Mesenchymal stem cell (in vitro differentiated cells and primary cell): ENCODE data around the gene ZNF512B.

Experiments used
- DNase-seq: peaks from one replicate; pipeline ENCODE4 v3.0.0-alpha.2; 2013
- H2AFZ ChIP-seq: one replicate; pipeline ENCODE4 v1.6.1; 2013; ENCODE audit warnings: low read depth, mild to moderate bottlenecking, control low read depth, inconsistent platforms, low read length, moderate library complexity
- H2AK5ac ChIP-seq: 2 replicates; pipeline ENCODE4 v1.6.1; 2013; ENCODE audit warnings: low read length, moderate library complexity, mild to moderate bottlenecking, inconsistent platforms; ENCODE audit not compliant: severe bottlenecking
- H2BK120ac ChIP-seq: one replicate; pipeline ENCODE4 v1.6.1; 2013; ENCODE audit warnings: low read depth, mild to moderate bottlenecking, inconsistent platforms, low read length, moderate library complexity
- H2BK12ac ChIP-seq, 2 experiments: one replicate each; pipeline ENCODE4 v1.6.1; 2013; ENCODE audit warnings: inconsistent platforms in 2 of 2, low read length in 2 of 2, mild to moderate bottlenecking in 2 of 2, moderate library complexity in 2 of 2, control low read depth in 1 of 2
- H2BK15ac ChIP-seq: one replicate; pipeline ENCODE4 v1.6.1; 2013; ENCODE audit warnings: mild to moderate bottlenecking, low read depth, inconsistent platforms; ENCODE audit not compliant: poor library complexity, severe bottlenecking
- H2BK5ac ChIP-seq: 2 replicates; pipeline ENCODE4 v1.6.1; 2013; ENCODE audit warnings: low read depth, mild to moderate bottlenecking, low read length, control low read depth, inconsistent platforms; ENCODE audit not compliant: poor library complexity, severe bottlenecking
- H3K14ac ChIP-seq, 2 experiments: one replicate each; pipeline ENCODE4 v1.6.1; 2013; ENCODE audit warnings: inconsistent platforms in 2 of 2, low read length in 2 of 2, control low read depth in 1 of 2, mild to moderate bottlenecking in 1 of 2, moderate library complexity in 1 of 2
- H3K18ac ChIP-seq, 2 experiments: one replicate each; pipeline ENCODE4 v1.6.1; 2013; ENCODE audit warnings: inconsistent platforms in 2 of 2, low read length in 2 of 2, control low read depth in 1 of 2, low read depth in 1 of 2, mild to moderate bottlenecking in 1 of 2
- H3K23ac ChIP-seq, 2 experiments: one replicate each; pipeline ENCODE4 v1.6.1; 2013; ENCODE audit warnings: inconsistent platforms in 2 of 2, low read length in 2 of 2, mild to moderate bottlenecking in 2 of 2, moderate library complexity in 2 of 2, control low read depth in 1 of 2
- H3K27ac ChIP-seq: 2 replicates; pipeline ENCODE4 v1.5.1; 2013; ENCODE audit warnings: mild to moderate bottlenecking, moderate library complexity, low read length, control low read depth, inconsistent platforms; ENCODE audit not compliant: poor library complexity, severe bottlenecking
- H3K27me3 ChIP-seq, 2 experiments: 2 replicates each; pipeline versions ENCODE4 v1.6.1 to v1.7.0; 2013; ENCODE audit warnings: low read length in 2 of 2, mild to moderate bottlenecking in 2 of 2, moderate library complexity in 2 of 2, control low read depth in 1 of 2, inconsistent platforms in 1 of 2; ENCODE audit not compliant: control insufficient read depth in 1 of 2, insufficient read depth in 1 of 2
- H3K36me3 ChIP-seq, 2 experiments: 2 replicates each; pipeline versions ENCODE4 v1.6.1 to v1.7.0; 2013; ENCODE audit warnings: low read length in 2 of 2, control low read depth in 1 of 2, inconsistent platforms in 1 of 2, low read depth in 1 of 2, mild to moderate bottlenecking in 1 of 2; ENCODE audit not compliant: insufficient read depth in 2 of 2, control insufficient read depth in 1 of 2
- H3K4ac ChIP-seq, 2 experiments: one replicate each; pipeline ENCODE4 v1.6.1; 2013; ENCODE audit warnings: inconsistent platforms in 2 of 2, low read length in 2 of 2, mild to moderate bottlenecking in 2 of 2, moderate library complexity in 2 of 2, control low read depth in 1 of 2, low read depth in 1 of 2
- H3K4me1 ChIP-seq: 2 replicates; pipeline ENCODE4 v1.6.1; 2013; ENCODE audit warnings: low read depth, low read length, control low read depth; ENCODE audit not compliant: control insufficient read depth, insufficient read depth
- H3K4me2 ChIP-seq: 2 replicates; pipeline ENCODE4 v1.6.1; 2013; ENCODE audit warnings: low read length, mild to moderate bottlenecking, inconsistent platforms; ENCODE audit not compliant: poor library complexity, severe bottlenecking
- H3K4me3 ChIP-seq, 2 experiments: 2 replicates each; pipeline versions ENCODE4 v1.5.1 to v1.7.0; 2013; ENCODE audit warnings: low read length in 2 of 2, mild to moderate bottlenecking in 2 of 2, control low read depth in 1 of 2, low read depth in 1 of 2; ENCODE audit not compliant: insufficient read depth in 1 of 2
- H3K79me1 ChIP-seq: replicated peaks from 2 replicates; pipeline ENCODE4 v1.6.1; 2013; ENCODE audit warnings: mild to moderate bottlenecking, control low read depth, low read length, inconsistent platforms; ENCODE audit not compliant: poor library complexity, severe bottlenecking
- H3K9ac ChIP-seq: 2 replicates; pipeline ENCODE4 v1.7.0; 2013; ENCODE audit warnings: mild to moderate bottlenecking, low read length, moderate library complexity
- H3K9me3 ChIP-seq: 2 replicates; pipeline ENCODE4 v1.7.0; 2013; ENCODE audit warnings: mild to moderate bottlenecking, low read length; ENCODE audit not compliant: control insufficient read depth
- H4K8ac ChIP-seq: one replicate; pipeline ENCODE4 v1.6.1; 2013; ENCODE audit warnings: inconsistent platforms, mild to moderate bottlenecking, low read length, moderate library complexity
- H4K91ac ChIP-seq: one replicate; pipeline ENCODE4 v1.6.1; 2013; ENCODE audit warnings: mild to moderate bottlenecking, low read length, inconsistent platforms
- WGBS: methylation state at CpG from one replicate; pipeline ENCODE4 v1.1.7; 2013; ENCODE audit warnings: mixed read lengths; 5-methylcytosine and 5-hydroxymethylcytosine counted together

ZNF512B gene

DNA sequence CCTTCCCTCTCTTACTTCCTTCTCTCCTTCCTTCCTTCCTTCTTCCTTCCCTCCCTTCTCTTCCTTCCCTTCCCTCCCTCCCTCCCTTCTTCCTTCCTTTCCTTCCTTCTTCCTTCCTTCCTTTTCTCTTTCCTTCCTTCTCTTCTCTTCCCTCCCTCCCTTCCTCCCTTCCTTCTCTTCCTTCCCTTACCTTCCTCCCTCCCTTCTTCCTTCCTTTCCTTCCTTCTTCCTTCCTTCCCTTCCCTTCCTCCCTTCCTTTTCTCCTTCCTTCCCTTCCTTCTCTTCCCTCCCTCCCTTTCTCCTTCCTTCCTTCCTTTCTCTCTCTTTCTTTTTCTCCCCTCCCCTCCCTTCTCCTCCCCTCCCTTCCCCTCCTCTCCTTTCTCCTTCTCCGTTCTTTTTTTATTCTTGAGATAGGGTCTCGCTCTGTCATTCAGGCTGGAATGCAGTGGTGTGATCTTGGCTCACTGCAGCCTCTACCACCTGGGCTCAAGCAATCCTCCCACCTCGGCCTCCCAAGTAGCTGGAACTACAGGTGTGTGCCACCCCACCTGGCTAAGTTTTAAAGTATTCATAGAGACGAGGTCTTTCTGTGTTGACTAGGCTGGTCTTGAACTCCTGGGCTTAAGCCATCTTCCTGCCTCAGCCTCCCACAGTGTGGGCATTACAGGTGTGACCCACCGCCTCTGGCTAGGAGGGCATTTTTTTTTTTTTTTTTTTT is 1.1 kb upstream of the ZNF512B start:
- Histone ChIP-seq H3K4ac (no peak overlapping the region), H2BK12ac (no peak overlapping the region), H3K36me3 (peaks cover 23 to 41% of the 10 kb centered on the region in 2 experiments), H3K14ac (no peak overlapping the region), H4K8ac (peak overlapping the region; percentile 88), H3K9me3 (no peaks in the 10 kb centered on the region), H3K18ac (no peak overlapping the region), H2BK15ac (no peak overlapping the region), H3K27me3 (no peaks in the 10 kb centered on the region), H3K79me1 (peaks cover 27% of the 10 kb centered on the region), H2AK5ac (no peak overlapping the region), H2BK120ac (no peak overlapping the region), H3K4me3 (peak overlapping the region in 1 of 2 experiments; percentile 90), H3K23ac (no peak overlapping the region), H4K91ac (no peak overlapping the region), H2BK5ac (no peak overlapping the region), H3K4me2 (no peak overlapping the region), H3K4me1 (peaks cover 28% of the 10 kb centered on the region), H3K27ac (no peak overlapping the region), H3K9ac (peak overlapping the region; percentile 88), H2AFZ (no peak overlapping the region)
- DNase-seq, result no peak
- 83% methylated on average over 5 of the region's 5 CpGs for WGBS

DNA sequence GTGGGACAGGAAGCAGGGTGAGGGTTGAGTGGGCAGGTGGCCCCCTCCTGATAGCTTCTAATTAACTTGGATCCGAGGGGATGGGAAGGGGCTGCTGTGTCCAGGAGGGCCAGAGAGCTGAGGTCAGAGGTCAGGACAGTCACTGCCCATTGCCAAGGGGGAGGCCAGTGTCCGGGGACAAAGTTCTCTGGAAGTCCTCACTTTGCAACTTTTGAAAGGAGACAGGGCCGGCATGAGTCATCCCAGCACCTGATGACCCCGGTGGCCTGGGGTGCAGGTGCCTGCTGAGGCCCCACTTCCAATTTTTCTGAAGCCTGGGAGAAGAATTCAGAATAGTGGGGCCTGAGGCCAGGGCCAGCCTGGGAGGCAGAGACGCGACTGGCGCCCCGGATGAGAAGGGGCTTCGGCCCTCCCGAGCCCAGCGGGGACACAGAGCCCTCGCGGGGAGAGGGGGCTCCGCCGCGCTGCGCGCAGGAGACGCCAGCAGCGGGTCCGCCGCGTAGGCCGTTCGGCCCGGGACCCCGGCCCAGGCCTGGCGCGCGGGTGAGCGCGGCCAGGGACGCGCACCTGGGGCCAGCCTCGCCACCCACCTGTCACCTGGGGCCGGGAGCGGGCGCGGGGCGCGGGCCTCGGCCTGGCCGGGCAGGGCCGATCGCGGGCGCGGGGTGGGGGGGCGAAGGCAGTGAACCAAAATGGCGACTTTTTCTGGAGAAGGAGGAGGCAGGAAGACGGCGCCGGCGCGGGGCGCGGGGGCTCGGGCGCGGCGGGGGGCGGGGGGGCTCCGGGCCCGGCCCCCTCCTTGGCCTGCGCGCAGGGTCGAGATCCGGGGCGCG is 586 bp downstream of the ZNF512B start:
- H3K4ac ChIP-seq, result peak overlapping the region; percentile 43 to 71
- peaks cover 23 to 36% of the 10 kb centered on the region in 2 experiments for H3K36me3 ChIP-seq
- H2BK12ac ChIP-seq, result no peak overlapping the region
- no peak overlapping the region for H3K23ac ChIP-seq
- no peaks in the 10 kb centered on the region for H3K27me3 ChIP-seq
- no peaks in the 10 kb centered on the region for H3K9me3 ChIP-seq
- peak overlapping the region; percentile 79 for H2AK5ac ChIP-seq
- H4K8ac ChIP-seq, result peak overlapping the region; percentile 54
- H2AFZ ChIP-seq, result peak overlapping the region; percentile 8
- no peak for DNase-seq
- peak overlapping the region; percentile 93 for H2BK120ac ChIP-seq
- peak overlapping the region; percentile 80 for H4K91ac ChIP-seq
- H2BK15ac ChIP-seq, result peak overlapping the region; percentile 55
- peaks cover 21% of the 10 kb centered on the region for H3K4me1 ChIP-seq
- H3K14ac ChIP-seq, result peak overlapping the region in 1 of 2 experiments; percentile 76
- H3K4me2 ChIP-seq, result peak overlapping the region; percentile 85
- no peak overlapping the region for H2BK5ac ChIP-seq
- H3K4me3 ChIP-seq, result peak overlapping the region; percentile 80 to 83
- H3K79me1 ChIP-seq, result peaks cover 23% of the 10 kb centered on the region
- no peak overlapping the region for H3K27ac ChIP-seq
- peak overlapping the region in 1 of 2 experiments; percentile 74 for H3K18ac ChIP-seq
- WGBS, result 7% methylated on average over 21 of the region's 70 CpGs
- peak overlapping the region; percentile 90 for H3K9ac ChIP-seq

DNA sequence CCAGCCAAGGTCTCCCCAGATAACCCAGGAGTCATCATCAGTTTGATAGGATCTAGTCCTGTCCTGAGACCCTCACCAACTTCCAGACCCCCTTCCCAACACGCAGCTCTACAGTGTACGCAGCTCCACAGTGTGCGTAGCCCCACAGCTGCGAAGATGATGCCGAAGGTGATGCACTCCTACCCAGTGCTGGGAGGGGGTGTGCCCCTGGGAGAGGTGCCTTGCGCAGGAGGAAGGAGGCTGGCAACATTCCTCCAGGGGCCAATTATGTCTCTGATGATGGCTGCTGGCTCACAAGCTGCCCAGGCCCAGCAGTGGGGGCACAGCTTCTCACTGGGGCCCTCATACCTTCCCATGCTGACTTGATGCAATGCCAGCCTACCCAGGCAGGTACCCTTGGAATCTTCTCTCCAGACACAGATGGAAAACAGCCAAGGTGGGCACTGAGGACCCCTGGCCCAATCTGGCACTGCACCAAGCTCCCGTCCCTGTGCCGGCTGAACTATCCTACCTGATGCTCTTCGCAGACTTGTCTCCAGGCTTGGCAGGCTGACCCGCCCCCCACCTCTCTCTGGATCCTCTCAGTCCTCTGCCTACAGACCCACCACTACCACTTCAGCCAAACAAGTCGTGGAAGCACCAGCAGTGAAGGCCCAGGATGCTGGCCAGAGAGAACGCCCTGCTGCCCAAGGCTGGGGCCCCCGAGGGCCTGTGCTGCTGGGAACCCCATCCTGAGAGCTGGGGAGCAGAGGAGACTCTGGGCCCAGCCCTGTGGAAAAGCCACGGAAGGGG is 1.4 kb downstream of the ZNF512B start:
- 93% methylated on average over 14 of the region's 14 CpGs for WGBS
- H3K79me1 ChIP-seq, result peaks cover 27% of the 10 kb centered on the region

More for the DNA sequence above, 1.4 kb downstream of the ZNF512B start:
- Histone ChIP-seq H3K4me2 (peak overlapping the region; percentile 85), H2BK120ac (no peak overlapping the region), H4K8ac (peak overlapping the region; percentile 54), H3K4me3 (peak overlapping the region; percentile 35 to 83), H3K27ac (no peak overlapping the region), H2BK15ac (no peak overlapping the region), H4K91ac (no peak overlapping the region), H3K18ac (no peak overlapping the region), H3K14ac (peak overlapping the region in 1 of 2 experiments; percentile 26), H2BK12ac (no peak overlapping the region), H2BK5ac (no peak overlapping the region), H2AK5ac (peak overlapping the region; percentile 79), H3K9me3 (no peaks in the 10 kb centered on the region), H3K36me3 (peaks cover 31 to 44% of the 10 kb centered on the region in 2 experiments), H3K9ac (peak overlapping the region; percentile 90), H3K4me1 (peaks cover 19% of the 10 kb centered on the region), H3K27me3 (no peaks in the 10 kb centered on the region), H3K4ac (peak overlapping the region; percentile 10 to 71), H2AFZ (no peak overlapping the region), H3K23ac (peak overlapping the region in 1 of 2 experiments; percentile 26)
- DNase-seq, result no peak
